Measurements from ENCODE around the gene ARHGAP4. TPM values are rescaled to one million over a fixed set of nuclear protein-coding genes. Genes with fewer than 3 reads are reported as not detected.

Gene ARHGAP4
- total RNA-seq, 1 donor: 3.0 TPM

DNA sequence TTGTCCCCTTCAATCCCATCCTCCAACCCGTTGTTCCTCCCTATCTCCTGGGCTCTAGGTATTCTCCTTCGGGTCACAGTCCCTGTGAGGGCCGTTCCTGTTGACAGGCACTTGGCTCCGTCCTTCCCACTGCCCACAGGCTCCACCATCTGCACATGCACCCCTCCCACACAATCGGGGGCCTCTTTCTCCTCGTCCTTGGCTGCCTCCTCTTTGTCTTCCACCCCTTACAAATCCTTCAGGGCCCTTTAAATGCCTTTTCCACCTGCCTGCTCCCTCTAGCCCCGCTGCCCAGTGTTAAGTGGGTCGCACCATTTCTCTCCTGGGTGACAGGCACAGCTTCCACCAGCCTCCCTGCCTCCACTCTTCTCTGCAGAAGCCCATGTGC is 24.3 kb downstream of the ARHGAP4 start:
- TF ChIP-seq, protein P1, sequence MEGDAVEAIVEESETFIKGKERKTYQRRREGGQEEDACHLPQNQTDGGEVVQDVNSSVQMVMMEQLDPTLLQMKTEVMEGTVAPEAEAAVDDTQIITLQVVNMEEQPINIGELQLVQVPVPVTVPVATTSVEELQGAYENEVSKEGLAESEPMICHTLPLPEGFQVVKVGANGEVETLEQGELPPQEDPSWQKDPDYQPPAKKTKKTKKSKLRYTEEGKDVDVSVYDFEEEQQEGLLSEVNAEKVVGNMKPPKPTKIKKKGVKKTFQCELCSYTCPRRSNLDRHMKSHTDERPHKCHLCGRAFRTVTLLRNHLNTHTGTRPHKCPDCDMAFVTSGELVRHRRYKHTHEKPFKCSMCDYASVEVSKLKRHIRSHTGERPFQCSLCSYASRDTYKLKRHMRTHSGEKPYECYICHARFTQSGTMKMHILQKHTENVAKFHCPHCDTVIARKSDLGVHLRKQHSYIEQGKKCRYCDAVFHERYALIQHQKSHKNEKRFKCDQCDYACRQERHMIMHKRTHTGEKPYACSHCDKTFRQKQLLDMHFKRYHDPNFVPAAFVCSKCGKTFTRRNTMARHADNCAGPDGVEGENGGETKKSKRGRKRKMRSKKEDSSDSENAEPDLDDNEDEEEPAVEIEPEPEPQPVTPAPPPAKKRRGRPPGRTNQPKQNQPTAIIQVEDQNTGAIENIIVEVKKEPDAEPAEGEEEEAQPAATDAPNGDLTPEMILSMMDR (IDR thresholded peaks at IDR 0.05; ENCODE audit: insufficient read depth, low read depth, low read length): no peak
- DNase-seq (ENCODE audit: low read depth): no peak
- no peak overlapping the region for H3K4me3 ChIP-seq (ENCODE audit: low read depth, low read length)

DNA sequence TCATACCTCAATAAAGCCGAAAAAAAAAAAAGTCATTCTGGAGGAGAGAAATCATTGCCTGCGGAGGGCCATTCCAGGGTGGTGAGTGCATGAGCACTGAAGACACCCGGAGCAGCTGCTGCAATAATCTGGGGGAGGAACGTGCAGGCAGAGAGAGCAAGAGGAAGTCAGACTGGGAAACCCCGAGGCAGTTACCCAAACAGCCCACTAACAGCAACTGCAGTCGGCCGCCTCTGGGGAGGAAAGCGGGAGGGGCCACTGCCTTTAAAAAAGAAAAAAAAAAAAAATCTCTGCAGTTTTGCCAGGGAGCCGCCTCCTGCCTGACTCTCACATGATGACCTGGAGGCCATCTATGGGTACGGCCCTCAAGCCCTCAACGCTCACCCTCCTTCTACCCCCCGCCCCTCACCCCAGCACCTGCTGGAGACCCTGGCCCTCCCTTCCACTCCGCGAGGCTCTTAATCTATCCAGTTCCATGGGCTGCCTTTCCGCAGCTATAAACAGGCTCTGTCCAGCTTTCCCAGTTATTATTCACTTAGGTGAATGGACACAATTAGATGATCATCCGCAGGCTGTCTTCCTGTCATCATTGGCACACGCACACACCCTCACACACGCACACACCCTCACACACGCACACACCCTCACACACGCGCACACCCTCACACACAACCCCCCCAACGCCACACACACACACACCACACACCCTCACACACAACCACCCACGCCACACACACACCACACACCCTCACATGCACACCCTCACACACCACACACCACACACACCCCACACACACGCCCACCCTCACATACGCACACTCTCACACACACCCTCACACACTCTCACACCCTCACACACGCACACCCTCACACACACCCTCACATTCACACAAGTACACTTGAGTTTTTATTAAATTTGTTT is 25.0 kb downstream of the ARHGAP4 start:
- peak; percentile 84 for DNase-seq (ENCODE audit: low read depth)
- no peak overlapping the region for H3K4me3 ChIP-seq (ENCODE audit: low read depth, low read length)
- TF ChIP-seq, protein P1 (IDR thresholded peaks at IDR 0.05; ENCODE audit: insufficient read depth, low read depth, low read length): no peak

DNA sequence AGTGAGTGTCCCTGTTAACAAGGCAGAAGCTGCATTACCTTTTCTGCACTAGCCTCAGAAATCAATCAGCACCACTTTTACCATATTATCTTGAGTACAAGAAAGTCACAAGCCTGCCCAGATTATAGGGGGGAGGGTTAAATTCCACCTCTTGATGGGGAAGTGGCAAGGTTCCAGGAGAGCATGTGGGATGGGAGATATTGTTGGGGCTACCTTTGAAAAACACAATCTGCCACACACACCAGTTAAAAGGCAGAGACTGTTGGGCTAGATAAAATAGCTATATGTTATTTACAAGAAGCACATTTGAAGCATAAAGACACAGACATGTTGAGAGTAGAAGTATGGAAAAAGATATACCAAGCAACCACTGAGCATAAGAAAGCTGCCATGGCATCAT is 28.2 kb downstream of the ARHGAP4 start:
- no peak for DNase-seq (ENCODE audit: low read depth)
- TF ChIP-seq, protein P1 (IDR thresholded peaks at IDR 0.05; ENCODE audit: insufficient read depth, low read depth, low read length): no peak
- H3K4me3 ChIP-seq (ENCODE audit: low read depth, low read length): no peak overlapping the region

DNA sequence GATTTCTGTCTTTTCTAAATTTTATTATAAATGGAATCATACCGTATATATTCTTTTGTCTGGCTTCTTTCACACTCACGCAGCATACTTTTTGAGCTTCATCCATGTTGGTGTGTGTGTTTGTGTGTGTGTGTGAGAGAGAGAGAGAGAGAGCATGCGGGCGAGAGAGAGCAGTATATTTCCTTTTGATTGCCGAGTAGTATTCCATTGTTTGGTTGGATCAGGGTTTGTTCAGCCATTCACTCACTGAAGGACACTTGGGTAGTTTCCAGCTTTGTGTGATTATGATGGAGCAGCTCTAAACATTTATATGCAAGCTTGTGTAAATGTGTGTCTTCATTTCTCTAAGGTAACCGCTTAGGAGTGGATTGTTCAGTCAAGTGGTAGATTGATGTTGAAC is 36.9 kb downstream of the ARHGAP4 start:
- TF ChIP-seq, protein P1 (IDR thresholded peaks at IDR 0.05; ENCODE audit: insufficient read depth, low read depth, low read length): no peak
- DNase-seq (ENCODE audit: low read depth): no peak
- no peak overlapping the region for H3K4me3 ChIP-seq (ENCODE audit: low read depth, low read length)

DNA sequence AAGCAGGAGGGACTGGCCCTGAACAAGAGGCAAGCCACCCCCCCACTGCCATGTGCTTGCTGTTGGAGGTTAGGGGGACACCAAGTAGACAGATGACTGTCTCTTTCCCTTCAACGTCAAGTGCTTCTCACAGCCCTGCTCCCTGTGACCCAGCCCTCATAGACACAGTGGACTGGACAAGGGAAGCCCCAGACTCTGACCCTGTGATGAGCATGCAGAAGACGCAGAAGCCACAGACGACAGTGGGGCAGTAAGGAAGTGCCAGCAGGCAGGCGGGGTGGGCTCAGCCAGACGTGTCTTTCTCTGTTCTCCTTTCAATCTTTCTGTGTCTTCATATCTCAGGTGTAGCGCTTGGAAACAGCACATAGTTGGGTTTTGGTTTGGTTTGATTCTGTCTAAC is 37.7 kb downstream of the ARHGAP4 start:
- H3K4me3 ChIP-seq (ENCODE audit: low read depth, low read length): no peak overlapping the region
- DNase-seq (ENCODE audit: low read depth): no peak
- TF ChIP-seq, protein P1 (IDR thresholded peaks at IDR 0.05; ENCODE audit: insufficient read depth, low read depth, low read length): no peak

DNA sequence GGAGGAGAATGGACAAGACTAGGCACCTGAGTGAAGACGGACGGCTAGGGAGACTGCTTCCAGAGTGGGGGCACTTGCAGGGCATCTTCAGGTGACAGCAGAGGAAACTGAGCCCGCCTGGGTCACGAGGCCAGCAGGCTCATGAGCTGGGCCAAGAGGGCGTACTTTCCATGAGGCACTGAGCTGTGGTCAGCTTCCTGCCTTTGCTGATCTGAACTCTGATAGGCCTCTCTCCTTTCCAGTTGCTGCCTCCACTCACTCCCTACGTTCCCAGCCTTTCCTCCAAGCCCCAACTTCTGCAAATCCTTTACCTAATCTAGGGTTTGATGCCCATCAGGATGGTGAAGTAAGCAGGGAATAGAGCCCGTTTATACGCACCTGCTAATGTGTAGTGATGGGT is 38.7 kb downstream of the ARHGAP4 start:
- no peak for DNase-seq (ENCODE audit: low read depth)
- TF ChIP-seq, protein P1 (IDR thresholded peaks at IDR 0.05; ENCODE audit: insufficient read depth, low read depth, low read length): no peak
- H3K4me3 ChIP-seq (ENCODE audit: low read depth, low read length): no peak overlapping the region

Measured in fibroblast of villous mesenchyme (primary cell).